OCI-LY7 (cell line): ENCODE measurements around the gene BAIAP2.

Experiments
- EZH2phosphoT487 ChIP-seq: fragments of 200-600 bp; sonication (generic); IDR thresholded peaks from 2 replicates; pipeline ENCODE4 v1.6.1; 2018; ENCODE audit warnings: low read depth, borderline replicate concordance, mild to moderate bottlenecking, mixed run types, antibody characterized with exemption, low read length, moderate library complexity, mixed read lengths
- TF ChIP-seq, protein P1 (sequence below): fragments of 200-600 bp; sonication (generic); conservative IDR thresholded peaks from 2 replicates; pipeline ENCODE4 v1.5.1; 2014; ENCODE audit warnings: mild to moderate bottlenecking, antibody characterized with exemption, low read length, moderate library complexity, mixed read lengths

DNA sequence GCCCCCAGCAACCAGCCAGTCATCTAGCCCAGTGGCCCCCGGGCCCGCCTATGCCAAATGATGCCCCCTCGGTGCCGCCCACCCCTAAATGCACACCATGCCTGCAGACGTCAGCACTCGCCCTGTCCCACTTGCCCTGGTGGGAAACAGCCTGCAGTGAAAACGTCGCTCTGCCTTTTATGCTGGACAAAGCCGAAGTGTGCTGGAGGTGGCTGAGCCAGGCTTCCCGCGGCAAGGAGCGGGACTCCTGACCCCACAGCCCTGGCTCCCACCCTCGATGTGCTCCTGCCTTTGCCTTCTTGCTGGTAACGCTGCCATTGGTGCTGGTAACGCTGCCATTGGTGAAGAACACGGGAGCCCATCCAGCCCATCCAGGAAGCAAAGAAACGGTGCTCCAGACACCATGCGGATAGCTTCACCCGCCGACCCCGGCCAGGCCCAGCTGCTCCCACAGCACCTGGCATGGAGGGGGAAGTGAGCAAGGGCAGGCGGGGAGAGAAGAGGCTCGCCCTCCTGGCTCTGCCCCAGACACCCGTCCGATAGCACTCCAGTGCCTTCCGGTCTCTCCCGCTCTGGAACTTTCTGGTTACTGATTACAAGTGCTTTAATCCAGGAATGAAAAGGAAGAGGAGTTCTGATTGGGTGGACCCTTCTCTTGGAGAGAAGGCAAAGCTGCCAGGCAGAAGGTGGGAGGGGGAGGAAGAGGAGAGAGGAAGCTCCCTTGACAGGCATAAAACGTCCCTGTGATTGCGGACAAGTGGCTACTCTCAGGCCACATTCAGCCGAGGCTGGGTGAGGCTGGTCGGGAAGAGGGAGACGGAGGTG lies 4.0 kb upstream of the BAIAP2 start:
- TF ChIP-seq, protein P1, sequence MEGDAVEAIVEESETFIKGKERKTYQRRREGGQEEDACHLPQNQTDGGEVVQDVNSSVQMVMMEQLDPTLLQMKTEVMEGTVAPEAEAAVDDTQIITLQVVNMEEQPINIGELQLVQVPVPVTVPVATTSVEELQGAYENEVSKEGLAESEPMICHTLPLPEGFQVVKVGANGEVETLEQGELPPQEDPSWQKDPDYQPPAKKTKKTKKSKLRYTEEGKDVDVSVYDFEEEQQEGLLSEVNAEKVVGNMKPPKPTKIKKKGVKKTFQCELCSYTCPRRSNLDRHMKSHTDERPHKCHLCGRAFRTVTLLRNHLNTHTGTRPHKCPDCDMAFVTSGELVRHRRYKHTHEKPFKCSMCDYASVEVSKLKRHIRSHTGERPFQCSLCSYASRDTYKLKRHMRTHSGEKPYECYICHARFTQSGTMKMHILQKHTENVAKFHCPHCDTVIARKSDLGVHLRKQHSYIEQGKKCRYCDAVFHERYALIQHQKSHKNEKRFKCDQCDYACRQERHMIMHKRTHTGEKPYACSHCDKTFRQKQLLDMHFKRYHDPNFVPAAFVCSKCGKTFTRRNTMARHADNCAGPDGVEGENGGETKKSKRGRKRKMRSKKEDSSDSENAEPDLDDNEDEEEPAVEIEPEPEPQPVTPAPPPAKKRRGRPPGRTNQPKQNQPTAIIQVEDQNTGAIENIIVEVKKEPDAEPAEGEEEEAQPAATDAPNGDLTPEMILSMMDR = no peak
- no peak for TF ChIP-seq EZH2phosphoT487
